GM21825 (cell line): Measurements from ENCODE around the gene RPL18.
A peak's percentile ranks its signal among the peaks of the same experiment; 100 is the strongest.
"Not testable (repeated sequence)": the region's sequence is repeated elsewhere in the genome, so short reads cannot be mapped to it uniquely, and the experiment has no call there.

Experiments
- ATAC-seq: cut with Tn5 transposase; IDR thresholded peaks from one replicate; pipeline ENCODE4 v1.9.1; 2021; ENCODE audit warnings: mild to moderate bottlenecking, moderate library complexity; ENCODE audit not compliant: unreplicated experiment

The RPL18 gene

GRCh38 chr19:48618916-48619691 lies at the start of gene RPL18, which contains the start of gene SPHK2:
RPL18 (minus strand) TSS chr19:48619178; CDS start chr19:48619143, 35 bp downstream.
SPHK2 (plus strand) TSS chr19:48619506; CDS start chr19:48620515, 1,009 bp downstream.
- peak; percentile 71 for ATAC-seq

DNA sequence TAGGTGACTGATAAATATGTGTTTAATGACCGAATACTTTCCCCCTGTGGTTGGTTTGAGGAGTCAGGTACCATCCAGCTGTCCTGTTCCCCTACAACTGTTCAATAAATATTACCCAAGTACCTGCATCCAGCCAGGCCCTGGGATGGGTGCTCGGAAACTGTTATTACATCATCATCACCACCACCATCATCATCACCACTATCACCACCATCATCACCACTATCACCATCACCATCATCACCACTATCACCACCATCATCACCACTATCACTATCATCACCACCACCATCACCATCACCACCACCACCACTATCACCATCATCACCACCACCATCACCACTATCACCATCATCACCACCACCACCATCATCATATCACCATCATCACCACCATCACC lies 49.8 kb upstream of the RPL18 start:
- no peak for ATAC-seq

DNA sequence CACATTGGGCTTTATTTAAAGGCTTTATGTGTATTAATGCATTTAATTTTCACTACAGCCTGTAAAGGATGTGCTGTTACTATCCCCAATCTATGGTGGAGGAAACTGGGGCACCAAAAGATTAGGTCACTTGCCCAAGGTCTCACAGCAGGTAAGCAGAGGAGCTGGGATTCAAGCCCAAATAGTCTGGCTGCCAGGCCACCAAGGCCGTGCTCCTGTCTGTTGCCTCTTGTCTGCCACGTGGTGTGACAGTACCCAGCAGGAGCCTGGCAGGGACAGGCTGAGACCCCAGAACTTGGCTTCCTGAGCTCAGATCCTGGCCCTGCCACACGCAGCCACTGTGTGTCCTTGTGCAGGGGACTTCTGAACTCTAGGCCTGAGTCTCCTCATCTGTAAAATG lies 49.4 kb upstream of the RPL18 start:
- ATAC-seq, result no peak

- no peak for ATAC-seq
Observed at GRCh38 chr19:48665786-48666185, 46.8 kb upstream of the RPL18 start.

GRCh38 chr19:48664476-48664875 lies 45.5 kb upstream of the RPL18 start:
- ATAC-seq, result no peak

GRCh38 chr19:48663667-48664066 lies 44.7 kb upstream of the RPL18 start:
- ATAC-seq, result no peak

- no peak for ATAC-seq
Observed at GRCh38 chr19:48661711-48662090, 42.7 kb upstream of the RPL18 start.

GRCh38 chr19:48660852-48661710 lies 42.1 kb upstream of the RPL18 start:
- ATAC-seq, result peak; percentile 79

DNA sequence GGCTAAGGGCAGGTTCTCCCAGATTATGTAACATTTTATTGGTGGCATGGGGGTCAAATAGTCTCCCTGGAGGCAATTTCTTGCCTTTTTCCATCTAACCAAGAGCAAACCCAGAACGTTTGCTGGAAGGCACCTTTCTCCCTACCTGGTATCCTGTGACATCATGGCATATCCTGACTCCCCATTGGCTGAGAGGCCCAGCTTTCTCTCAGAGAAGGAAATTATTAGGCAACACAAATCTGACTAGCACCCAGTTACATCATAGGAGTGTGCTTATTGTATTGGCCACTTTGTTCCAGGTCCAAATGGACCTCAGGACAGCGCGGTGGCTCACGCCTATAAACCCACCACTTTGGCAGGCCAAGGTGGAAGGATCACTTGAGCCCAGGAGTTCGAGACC lies 40.8 kb upstream of the RPL18 start:
- no peak for ATAC-seq

DNA sequence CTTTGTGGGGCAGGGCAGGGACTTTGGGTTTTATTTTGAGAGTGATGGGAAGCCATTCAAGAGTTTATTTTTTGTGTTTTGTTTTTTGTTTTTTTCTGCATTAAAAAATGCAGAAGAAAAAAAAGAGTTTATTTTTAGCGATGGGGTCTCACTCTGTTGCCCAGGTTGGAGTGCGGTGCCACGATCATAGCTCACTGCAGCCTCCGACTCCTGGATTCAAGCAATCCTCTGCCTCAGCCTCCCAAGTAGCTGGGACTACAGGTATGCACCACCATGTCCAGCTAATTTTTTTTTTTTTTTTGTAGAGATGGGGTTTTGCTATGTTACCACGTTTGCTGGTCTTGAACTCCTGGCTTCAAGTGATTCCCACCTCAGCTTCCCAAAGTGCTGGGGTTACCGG lies 39.5 kb upstream of the RPL18 start:
- ATAC-seq, result no peak

DNA sequence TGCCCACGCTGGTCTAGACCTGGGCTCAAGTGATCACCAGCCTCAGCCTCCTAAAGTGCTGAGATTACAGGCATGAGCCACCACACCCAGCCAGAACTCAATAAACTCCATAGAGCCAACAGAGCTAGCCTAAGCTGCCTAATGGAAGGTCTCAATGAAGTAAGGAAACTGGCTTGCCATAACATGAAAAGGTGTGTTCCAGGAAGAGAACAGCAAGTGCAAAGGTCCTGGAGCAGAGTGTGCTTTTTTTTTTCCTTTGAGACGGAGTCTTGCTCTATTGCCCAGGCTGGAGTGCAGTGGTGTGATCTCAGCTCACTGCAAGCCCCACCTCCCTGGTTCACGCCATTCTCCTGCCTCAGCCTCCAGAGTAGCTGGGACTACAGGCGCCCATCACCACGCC lies 38.9 kb upstream of the RPL18 start:
- not testable (repeated sequence) for ATAC-seq

- ATAC-seq, result no peak
Observed at GRCh38 chr19:48656840-48657474, 38.0 kb upstream of the RPL18 start.

GRCh38 chr19:48654299-48655059 lies 35.5 kb upstream of the RPL18 start:
- ATAC-seq, result no peak

DNA sequence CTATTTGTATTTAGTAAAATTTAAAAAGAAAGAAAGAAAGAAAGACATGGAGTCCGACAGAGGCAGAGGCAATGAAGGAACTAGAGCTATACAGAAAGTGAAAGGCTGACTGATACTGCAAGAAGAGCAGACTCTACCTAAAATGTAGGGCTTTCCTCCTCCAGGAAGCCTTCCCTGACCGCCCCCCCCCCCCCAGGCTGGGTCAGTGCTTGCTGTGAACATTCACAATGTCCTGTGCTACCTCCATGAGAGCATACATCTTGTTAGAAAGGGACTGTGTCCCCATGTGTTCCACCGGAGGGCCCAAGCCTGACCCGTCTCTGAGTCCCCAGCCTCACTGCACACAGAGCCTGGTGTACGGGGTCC lies 32.7 kb upstream of the RPL18 start:
- ATAC-seq, result no peak

- ATAC-seq, result no peak
Observed at GRCh38 chr19:48650974-48651682, 32.1 kb upstream of the RPL18 start.

- ATAC-seq, result no peak
Observed at GRCh38 chr19:48648134-48648533, 29.2 kb upstream of the RPL18 start.

- no peak for ATAC-seq
Observed at GRCh38 chr19:48646722-48647216, 27.8 kb upstream of the RPL18 start.

DNA sequence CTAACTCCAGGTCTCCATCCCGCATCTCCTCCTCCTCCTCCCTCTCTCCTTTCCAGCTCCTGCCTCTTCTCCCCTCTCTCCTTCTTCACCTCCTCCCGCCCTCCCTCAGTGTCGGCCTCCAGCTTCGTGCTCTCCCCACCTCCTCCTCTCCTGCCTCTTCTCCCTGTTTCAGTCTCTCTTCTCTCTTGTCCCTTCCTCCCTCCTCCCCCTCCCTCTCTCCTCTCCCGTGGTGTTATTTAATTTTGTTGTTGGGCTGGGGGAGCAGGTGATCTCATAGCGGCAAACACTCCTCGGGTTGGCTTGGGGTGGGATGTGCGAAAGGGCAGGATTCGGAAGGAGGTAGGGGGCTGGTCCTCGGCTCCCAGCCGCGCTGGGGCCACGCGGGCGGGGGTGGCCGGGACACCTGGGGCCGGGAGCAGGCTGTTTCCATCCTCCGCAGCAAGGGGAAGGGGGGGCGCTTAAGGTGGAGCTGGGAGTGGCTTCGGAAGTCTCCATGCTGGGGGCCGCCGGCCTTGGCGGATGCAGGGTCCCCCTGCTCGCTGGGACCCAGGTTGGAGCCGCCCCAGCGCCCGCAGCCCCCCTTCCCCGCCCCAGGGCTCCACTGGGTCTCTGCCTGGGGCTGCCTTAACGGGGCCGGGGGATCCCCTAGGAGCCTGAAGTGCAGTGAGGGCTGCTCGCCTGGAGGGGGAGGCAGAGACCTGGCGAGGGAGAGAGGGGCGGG lies 27.2 kb upstream of the RPL18 start, which contains the start of gene CA11:
TSS of gene CA11 (minus strand) at position 187 of the 721 bp plus-strand sequence. CDS start 555 bp downstream, outside the sequence.
- peak; percentile 77 for ATAC-seq

DNA sequence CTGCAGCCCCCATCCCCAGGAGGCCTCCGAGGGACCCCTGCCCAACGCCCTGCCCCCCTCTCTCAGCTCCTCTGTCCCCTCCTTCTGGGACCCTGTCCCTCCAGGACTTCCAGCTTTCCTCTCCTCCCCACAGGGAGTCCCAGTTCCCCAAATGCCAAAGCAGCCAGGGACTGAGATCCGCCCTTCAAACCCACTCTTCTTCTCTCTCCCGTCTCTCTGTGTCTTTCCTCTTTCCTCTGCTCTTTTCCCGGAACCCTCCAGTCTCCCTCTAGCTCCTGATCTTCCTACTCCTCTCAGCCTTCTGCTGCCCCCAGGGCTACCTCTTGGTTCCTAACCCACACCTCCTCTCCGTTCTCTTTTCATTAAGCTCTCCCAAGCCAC lies 26.6 kb upstream of the RPL18 start:
- no peak for ATAC-seq
